ENCODE results near the gene ARMC10.
"Not testable (repeated sequence)": the region's sequence is repeated elsewhere in the genome, so short reads cannot be mapped to it uniquely, and the experiment has no call there.

The ARMC10 gene

DNA sequence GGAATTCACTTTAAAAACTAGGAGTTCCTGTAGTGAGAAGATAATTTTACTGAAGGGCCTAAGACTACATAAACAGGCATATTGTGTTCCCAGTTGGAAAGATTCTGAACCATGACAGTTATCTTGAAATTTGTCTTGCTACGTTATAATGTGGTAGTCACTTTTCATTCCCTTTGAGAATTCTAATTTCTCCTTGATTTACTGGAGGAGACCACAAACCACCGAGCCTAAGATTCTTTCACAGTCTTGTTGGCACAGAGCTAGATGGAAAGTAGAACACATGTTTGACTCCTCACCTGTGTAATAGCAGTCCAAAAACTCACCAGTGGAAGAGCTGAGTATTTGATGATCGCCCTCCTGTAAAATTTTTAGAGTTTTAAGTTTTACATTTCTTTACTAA, 4.9 kb downstream of the ARMC10 start:
- DNase-seq, result no peak

DNA sequence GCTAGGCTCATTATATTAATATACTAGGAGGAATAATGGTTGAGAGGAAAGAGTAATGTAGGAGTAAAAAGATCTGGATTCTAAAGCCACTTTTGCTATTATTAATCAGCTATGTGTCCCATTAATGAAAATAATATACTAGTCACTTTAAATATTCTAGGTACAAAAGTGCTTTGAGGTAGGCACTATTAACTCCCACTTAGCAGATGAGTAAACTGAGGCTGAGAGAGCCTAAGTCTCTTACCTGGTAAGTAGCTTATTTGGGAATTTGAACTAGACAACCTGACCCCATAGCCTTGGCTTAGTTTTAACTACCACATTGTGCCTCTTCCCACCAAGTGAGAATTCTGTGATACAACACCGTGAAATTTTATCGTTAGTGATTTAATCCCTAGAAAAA, 6.0 kb downstream of the ARMC10 start:
- no peak for DNase-seq

DNA sequence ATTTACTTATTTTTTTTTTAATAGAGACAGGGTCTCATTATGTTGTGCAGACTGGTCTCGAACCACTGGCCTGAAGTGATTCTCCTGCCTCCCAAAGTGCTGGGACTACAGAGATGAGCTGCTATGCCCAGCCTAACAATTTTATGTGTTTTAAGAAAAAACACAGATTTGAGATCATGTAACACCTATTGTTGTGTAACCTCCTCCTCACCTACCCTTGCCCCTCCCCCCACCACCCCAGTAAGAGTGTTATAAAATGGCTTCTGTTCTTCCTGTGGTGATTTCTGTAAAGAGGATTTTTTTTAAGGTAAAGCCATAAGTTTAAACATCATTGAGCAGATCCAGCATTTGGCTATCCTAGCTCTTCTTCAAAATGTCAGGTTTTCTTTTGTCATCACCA, 7.6 kb downstream of the ARMC10 start:
- no peak for DNase-seq

GRCh38 chr7:103083210-103083609, 8.3 kb downstream of the ARMC10 start:
- no peak for DNase-seq

DNA sequence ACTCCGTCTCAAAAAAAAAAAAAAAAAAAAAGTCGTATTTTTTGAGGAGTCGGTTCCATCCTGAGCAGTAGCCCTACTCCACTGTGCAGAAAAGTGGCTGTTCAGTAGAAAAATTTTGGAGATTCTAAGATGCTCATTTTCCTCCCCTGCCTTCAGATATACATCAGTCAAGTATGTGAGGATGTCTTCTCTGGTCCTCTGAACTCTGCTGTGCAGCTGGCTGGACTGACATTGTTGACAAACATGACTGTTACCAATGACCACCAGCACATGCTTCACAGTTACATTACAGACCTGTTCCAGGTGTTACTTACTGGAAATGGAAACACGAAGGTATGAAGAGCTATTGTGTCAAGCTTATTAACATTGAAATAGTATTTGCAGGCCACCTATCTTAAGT, 17.4 kb downstream of the ARMC10 start:
- not testable (repeated sequence) for DNase-seq

DNA sequence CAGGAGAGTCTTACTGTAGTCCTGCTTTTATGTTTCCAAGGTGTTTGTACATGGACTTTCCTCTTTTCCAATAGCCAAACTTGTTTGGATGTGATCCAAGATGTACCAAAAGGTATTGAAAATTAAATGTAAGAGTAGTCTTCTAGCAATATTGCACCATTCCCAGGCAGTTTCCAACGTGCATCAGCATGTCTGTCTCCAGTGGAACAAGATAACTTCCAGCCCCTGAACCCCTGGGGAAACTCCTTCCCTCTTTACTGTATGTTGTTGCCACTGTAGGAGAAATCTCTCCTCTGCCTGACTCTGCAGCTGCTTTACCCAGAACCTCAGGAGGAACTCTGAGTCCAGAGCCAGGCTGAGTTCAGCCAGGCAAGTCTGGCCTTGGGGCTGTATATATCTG, 18.5 kb downstream of the ARMC10 start:
- DNase-seq, result no peak

GRCh38 chr7:103094102-103094501, 19.2 kb downstream of the ARMC10 start:
- no peak for DNase-seq

DNA sequence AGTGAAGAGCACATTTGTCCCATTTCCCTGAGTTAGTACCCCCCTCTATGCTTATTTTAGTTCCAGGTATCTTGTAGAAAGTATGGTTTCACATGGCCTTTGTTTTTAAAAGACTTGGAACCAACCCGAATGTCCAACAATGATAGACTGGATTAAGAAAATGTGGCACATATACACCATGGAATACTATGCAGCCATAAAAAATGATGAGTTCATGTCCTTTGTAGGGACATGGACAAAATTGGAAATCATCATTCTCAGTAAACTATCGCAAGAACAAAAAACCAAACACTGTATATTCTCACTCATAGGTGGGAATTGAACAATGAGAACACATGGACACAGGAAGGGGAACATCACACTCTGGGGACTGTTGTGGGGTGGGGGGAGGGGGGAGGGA, 20.6 kb downstream of the ARMC10 start:
- DNase-seq, result not testable (repeated sequence)

DNA sequence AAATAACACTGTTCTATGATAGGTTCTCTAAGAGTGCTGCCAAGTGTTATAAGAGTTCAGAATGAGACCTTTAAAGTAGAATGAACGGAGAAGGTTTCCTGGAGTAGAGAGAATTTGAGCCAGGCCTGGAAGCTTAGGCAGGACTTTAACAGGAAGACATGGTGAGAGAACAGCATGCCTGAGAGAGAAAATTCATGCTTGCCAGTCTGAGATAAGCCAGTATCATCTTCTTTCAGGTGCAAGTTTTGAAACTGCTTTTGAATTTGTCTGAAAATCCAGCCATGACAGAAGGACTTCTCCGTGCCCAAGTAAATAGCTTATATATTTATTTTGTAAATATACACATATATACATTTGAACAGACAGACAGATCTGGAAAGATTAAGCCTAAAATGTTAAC, 22.1 kb downstream of the ARMC10 start:
- no peak for DNase-seq

DNA sequence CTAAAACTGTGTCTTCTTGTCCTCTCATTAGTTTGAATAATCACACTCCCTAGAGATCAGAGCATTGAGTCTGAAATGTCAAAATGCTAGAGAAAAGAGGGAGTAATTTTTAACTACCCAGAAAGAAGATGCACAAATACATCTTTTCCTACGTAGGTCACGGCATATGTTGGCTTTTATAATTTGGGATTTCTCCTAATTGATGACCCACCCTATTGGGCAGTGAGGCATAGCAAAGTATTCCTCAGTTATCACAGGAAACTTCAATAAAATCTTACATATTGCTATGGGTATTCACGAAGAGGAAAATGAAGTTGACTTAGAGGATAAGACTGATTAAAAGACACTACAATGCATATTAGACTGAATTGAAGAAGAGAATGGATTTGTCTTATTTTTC, 25.4 kb downstream of the ARMC10 start:
- DNase-seq, result no peak

- no peak for DNase-seq
Observed at GRCh38 chr7:103101543-103101942, 26.6 kb downstream of the ARMC10 start.

DNA sequence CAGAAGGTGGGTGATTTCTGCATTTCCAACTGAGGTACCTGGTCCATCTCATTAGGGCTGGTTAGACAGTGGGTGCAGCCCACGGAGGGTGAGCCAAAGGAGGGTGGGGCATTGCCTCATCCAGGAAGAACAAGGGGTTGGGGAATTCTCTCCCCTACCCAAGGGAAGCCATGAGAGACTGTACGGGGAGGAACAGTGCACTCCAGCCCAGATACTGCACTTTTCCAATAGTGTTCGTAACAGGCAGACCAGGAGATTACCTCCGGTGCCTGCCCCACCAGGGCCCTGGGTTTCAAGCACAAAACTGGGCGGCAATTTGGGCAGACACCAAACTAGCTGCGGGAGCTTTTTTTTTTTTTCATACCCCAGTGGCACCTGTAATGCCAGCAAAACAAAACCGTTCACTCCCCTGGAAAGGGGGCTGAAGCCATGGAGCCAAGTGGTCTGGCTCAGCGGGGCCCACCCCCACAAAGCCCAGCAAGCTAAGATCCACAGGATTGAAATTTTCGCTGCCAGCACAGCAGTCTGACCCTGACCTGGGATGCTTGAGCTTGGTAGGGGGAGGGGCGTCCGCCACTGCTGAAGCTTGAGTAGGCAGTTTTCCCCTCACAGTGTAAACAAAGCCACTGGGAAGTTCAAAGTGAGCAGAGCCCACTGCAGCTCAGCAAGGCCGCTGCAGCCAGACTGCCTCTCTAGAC, 31.2 kb downstream of the ARMC10 start:
- no peak for DNase-seq

DNA sequence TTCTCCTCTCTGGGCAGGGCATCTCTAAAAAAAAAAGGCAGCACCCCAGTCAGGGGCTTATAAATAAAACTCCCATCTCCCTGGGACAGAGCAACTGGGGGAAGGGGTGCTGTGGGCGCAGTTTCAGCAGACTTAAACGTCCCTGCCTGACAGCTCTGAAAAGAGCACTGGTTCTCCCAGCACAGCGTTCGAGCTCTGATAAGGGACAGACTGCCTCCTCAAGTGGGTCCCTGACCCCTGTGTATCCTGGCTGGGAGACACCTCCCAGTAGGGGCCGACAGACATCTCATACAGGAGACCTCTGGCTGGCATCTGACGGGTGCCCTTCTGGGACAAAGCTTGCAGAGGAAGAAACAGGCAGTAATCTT, 31.7 kb downstream of the ARMC10 start:
- DNase-seq, result not testable (repeated sequence)

GRCh38 chr7:103113164-103113563, 38.2 kb downstream of the ARMC10 start:
- DNase-seq, result peak; percentile 96

DNA sequence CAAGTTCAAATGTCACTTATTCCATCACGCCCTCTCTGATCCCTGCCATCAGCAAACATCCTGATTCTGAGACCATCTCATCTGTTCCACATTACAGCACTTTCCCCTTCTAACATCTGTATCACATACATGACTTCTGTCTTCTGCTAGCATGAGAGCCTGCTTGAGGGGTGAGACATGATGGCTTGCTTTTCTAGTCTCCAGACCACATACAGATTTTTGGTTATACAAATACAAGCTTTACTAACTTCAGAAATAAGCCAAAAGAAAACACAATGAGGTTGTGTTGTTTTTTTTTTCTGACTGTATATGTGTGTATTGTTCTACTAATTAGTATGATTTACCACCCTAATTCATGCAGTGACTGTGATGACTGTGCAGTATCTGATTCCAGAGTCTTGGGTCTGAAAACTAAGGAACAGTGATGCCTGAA, 39.7 kb downstream of the ARMC10 start:
- DNase-seq, result no peak

DNA sequence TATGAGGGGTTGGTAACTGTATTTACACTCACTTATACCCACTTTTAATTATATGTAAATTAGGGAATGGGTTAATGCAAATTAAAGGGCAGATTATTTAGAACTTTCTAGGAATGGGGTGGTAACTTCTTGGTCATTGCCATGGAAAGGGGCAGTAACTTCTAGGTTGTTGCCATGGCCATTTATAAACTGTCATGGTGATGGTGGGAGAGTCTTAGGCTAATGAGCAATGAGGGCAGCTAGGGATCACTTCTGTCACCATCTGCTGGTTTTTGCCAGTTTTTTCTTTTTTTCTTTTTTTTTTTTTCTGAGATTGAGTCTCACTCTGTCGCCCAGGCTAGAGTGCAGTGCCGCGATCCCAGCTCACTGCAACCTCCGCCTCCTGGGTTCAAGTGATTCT, 40.8 kb downstream of the ARMC10 start:
- no peak for DNase-seq

DNA sequence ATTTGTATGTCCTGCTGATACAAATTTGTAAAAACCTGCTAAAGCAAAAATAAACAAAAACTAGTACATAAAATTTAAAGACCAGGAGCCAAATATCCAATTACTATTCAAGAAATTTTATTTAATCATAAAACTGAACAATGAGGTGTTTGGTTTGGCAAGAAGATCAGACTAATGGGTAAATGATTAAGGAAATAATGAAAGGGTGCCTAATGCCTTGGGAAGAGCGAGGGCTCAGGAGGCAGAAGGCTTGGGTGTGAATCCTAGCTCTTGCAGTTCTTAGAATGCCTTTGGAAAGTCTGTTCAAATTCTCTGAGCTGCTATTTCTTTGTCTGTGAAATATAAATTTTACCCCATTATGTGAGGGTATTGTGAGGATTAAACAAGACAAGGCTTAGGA, 41.6 kb downstream of the ARMC10 start:
- no peak for DNase-seq

DNA sequence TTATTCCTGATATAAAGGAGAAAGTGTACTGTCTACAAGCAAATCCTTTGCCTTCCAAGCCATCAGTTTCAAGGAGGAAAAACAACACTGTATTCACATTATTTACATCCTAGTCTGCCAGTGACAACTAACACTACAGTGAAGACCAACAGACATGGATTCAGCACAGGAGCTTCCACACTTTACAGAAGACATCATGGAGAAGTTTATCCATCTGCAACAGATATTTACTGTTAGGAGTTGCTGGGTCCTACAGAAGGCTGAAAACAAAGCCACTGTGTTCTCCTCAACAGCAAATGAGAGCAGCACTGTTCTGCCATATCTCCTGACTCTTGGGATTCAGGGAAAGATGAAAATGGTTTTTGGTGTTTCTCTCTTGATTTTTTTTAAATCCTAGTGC, 42.1 kb downstream of the ARMC10 start:
- no peak for DNase-seq

DNA sequence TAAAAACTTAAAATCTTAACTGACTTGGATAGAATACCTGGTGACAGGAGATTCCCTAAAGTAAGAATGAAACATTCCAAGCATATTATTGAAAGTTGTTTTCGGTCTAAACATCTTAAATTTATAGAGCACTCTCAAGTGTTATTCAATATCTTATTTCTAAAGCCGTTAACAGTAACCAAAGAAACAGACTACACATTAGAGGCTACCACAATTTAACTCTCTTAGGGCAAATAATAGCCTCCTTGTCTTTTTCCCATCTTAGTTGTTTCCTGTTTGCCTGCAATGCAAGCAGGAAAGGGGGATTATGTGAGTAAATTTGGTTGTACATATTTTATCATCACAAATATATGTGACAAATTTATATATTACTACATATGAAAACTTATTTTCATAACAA, 42.5 kb downstream of the ARMC10 start:
- no peak for DNase-seq

- no peak for DNase-seq
Observed at GRCh38 chr7:103119791-103120291, 44.9 kb downstream of the ARMC10 start.

- no peak for DNase-seq
Observed at GRCh38 chr7:103120362-103120761, 45.4 kb downstream of the ARMC10 start.

GRCh38 chr7:103121641-103122040, 46.7 kb downstream of the ARMC10 start:
- no peak for DNase-seq

DNA sequence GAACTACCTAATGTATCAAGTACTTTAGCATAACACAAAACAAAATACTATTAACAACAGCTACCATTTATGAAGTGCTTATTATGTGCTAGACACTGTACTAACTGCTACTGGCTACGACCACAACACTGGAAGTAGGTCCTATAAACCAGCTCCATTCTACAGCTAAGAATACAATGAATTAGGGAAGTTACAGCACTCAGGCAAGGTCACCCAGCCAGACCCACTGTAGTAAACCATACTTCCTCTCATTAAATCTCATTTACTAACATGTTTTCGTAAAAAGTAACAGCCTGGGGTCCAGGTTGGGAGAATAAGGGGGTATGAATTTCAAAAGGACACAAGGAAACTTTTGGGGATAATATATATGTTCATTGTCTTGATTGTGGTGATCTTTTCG, 48.6 kb downstream of the ARMC10 start:
- DNase-seq, result no peak

GRCh38 chr7:103124429-103124979, 49.6 kb downstream of the ARMC10 start:
- no peak for DNase-seq

GRCh38 chr7:103127006-103127405, 52.1 kb downstream of the ARMC10 start:
- DNase-seq, result no peak

Data from NCI-H226 (cell line).